ENCODE data around the gene TECR. TPM values are rescaled to one million over a fixed set of nuclear protein-coding genes. Genes with fewer than 3 reads are reported as not detected.
A peak's percentile ranks its signal among the peaks of the same experiment; 100 is the strongest.

TECR gene
- total and polyA plus RNA-seq, 9 of the 15 experiments (the other 6 are each of a cell fraction or from before 2014, with no cell fraction given): 29.3 to 211 (median 81.4) TPM

GRCh38 chr19:14517446-14517839, 12.0 kb upstream of the TECR start:
- no peaks in the 10 kb centered on the region for H3K9me1 ChIP-seq (ENCODE audit: control insufficient read depth, insufficient read depth, low read length)
- peaks cover 50 to 55% of the 10 kb centered on the region in 2 experiments for H3K4me1 ChIP-seq (replicated peaks in 1 of 2; ENCODE audit: control insufficient read depth in 2 of 2, insufficient read depth in 2 of 2, low read length in 2 of 2)
- no peak for FAIRE-seq
- ChIA-PET POLR2A (interaction anchor here (0.6 to 6.3 kb wide), 9 partner anchors 11 to 93 kb away, joined by 3 to 70 read pairs (median 7); no protein-coding TSS in a partner anchor), CTCF (ENCODE audit: low intra/inter-chr PET ratio) (interaction anchor here (1.1 kb wide), 1 partner anchor 20 kb away, joined by 3 read pairs; no protein-coding TSS in a partner anchor)
- intact Hi-C loops (cut with micrococcal nuclease) (loop anchor here (5.0 kb wide), 1 partner anchor 35 kb away; no protein-coding TSS in a partner anchor), in situ Hi-C loops (cut with MboI) (no loop called here)
- H3K36me3 ChIP-seq (ENCODE audit: control insufficient read depth, insufficient read depth, low read length): peaks cover 38% of the 10 kb centered on the region
- H4K20me1 ChIP-seq (replicated peaks; ENCODE audit: control insufficient read depth, insufficient read depth, low read length): peaks cover 26% of the 10 kb centered on the region
- ATAC-seq: no peak
- DNase-seq (ENCODE audit: extremely low read depth in 1 of 4, low spot score in 3 of 4): no peak
- peak overlapping the region; percentile 99 for H3K4me2 ChIP-seq (ENCODE audit: insufficient read depth, low read length)
- peak overlapping the region; percentile 96 to 100 for H3K9ac ChIP-seq (ENCODE audit: insufficient read depth in 1 of 2, low read depth in 2 of 2, low read length in 2 of 2)
- H3K9me3 ChIP-seq (replicated peaks; ENCODE audit: control insufficient read depth, insufficient read depth, low read depth, low read length): no peaks in the 10 kb centered on the region
- peak overlapping the region; percentile 99 for H3K27ac ChIP-seq (ENCODE audit: extremely low read depth, low read depth, low read length)
- no peaks in the 10 kb centered on the region for H3K27me3 ChIP-seq (ENCODE audit: control insufficient read depth in 2 of 2, insufficient read depth in 2 of 2, low read length in 2 of 2)
- no peak overlapping the region for H2AFZ ChIP-seq (ENCODE audit: low read depth, low read length)
- whole genome bisulfite sequencing (ENCODE audit: insufficient coverage, low coverage, missing lambda C conversion rate): 0% methylated on average over 9 of the region's 32 CpGs
- BruUV-seq (replicated peaks): no TSS peak
- peaks cover 45% of the 10 kb centered on the region for H3K79me2 ChIP-seq (ENCODE audit: control insufficient read depth, insufficient read depth, low read length)
- H3K4me3 ChIP-seq: peak overlapping the region; percentile 98
- TF ChIP-seq PHTF2 (CRISPR knock-in tag; IDR thresholded peaks at IDR 0.05) (peak; percentile 67; the same call in 1 of the 2 replicates), ZC3H4 (CRISPR knock-in tag; IDR thresholded peaks at IDR 0.05; ENCODE audit: borderline replicate concordance) (peak; percentile 15; the same call in 1 of the 2 replicates), SREBF1 (IDR thresholded peaks at IDR 0.05; ENCODE audit: borderline replicate concordance, low read depth, low read length) (no peak), MED1 (CRISPR knock-in tag; IDR thresholded peaks at IDR 0.05; ENCODE audit: borderline replicate concordance) (peak; percentile 31; the same call in 1 of the 2 replicates), MNT (conservative IDR thresholded peaks at IDR 0.05) (no peak), POLR2AphosphoS2 (IDR thresholded peaks at IDR 0.05; ENCODE audit: low read length) (0 out of 2 replicates have a peak, but pooled peaks have one; percentile 19), SMAD3 (CRISPR knock-in tag; conservative IDR thresholded peaks at IDR 0.05) (no peak), ELF2 (CRISPR knock-in tag; IDR thresholded peaks at IDR 0.05) (0 out of 2 replicates have a peak, but pooled peaks have one; percentile 36), KDM5B (IDR thresholded peaks at IDR 0.05; ENCODE audit: insufficient replicate concordance, low read depth, low read length) (peak; percentile 13), PHB (CRISPR knock-in tag; IDR thresholded peaks at IDR 0.05) (peak; percentile 67; the same call in 1 of the 2 replicates), RBBP5 (IDR thresholded peaks at IDR 0.05; ENCODE audit: borderline replicate concordance, insufficient read depth, low read length, poor library complexity, severe bottlenecking) (peak; percentile 84), PRDM10 (IDR thresholded peaks at IDR 0.05; ENCODE audit: partially characterized antibody) (peak; percentile 15), CCNT2 (IDR thresholded peaks at IDR 0.05; ENCODE audit: borderline replicate concordance, extremely low read depth, insufficient read length, low read depth, low read length) (peak; percentile 93), MLLT1 (IDR thresholded peaks at IDR 0.05) (0 out of 4 replicates have a peak, but pooled peaks of 1 of the 2 experiments have one; percentile 3)
